Measurements from ENCODE around the gene CNTN2.

The CNTN2 gene

DNA sequence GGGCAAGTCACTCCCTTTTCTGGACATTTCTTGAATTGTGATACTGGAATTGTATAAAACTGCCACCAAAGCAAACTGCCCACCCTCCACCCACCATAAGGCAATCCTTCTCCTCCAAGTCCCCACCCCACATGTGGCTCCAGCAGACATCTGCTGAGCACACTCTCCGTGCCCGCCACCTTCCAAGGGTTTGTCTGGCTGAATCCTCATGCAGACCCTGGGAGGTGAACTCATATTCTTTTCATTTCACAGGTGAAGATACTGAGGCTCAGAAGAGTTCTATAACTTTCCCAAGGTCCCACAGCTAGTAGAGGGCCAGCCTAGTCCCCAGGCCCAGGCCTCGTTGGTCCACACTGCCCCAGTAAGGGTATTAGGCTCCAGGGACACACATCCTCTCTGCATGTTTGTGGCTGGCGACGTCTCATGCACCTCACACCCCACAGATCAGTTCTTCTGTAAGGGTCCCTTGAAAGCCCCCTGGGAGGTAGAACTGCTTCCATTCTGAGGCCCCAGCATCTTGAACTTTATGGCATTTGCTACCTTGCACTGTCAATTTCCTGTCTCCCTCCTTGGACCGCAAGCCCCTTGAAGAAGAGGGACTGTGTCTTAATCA is 14.1 kb downstream of the CNTN2 start:
- DNase-seq: no peak

DNA sequence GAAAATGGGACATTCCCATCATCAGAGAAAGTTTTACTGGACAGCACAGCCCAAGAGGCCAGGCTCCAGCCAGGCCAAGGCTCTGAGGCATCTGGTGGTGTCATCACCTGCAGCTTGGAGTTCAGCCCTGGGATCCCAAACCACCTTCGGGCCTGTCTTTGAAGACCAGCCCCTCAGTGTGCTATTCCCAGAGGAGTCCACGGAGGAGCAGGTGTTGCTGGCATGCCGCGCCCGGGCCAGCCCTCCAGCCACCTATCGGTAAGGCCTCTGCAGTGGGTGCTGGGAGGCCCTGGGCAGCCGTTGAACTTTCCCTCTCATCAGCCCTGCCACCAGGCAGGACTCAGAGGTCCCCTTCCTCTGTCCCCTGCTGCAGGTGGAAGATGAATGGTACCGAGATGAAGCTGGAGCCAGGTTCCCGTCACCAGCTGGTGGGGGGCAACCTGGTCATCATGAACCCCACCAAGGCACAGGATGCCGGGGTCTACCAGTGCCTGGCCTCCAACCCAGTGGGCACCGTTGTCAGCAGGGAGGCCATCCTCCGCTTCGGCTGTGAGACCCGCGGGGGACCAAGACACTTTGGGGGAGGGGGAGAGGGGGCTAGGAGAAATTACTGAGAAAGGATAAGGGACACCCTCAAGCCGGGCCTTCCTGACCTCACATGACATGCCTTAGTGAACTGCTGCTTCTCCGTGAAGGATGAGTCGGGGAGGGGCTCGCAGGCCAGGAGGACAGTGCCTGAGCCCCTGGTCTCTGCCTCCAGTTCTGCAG is 15.0 kb downstream of the CNTN2 start:
- DNase-seq: no peak

DNA sequence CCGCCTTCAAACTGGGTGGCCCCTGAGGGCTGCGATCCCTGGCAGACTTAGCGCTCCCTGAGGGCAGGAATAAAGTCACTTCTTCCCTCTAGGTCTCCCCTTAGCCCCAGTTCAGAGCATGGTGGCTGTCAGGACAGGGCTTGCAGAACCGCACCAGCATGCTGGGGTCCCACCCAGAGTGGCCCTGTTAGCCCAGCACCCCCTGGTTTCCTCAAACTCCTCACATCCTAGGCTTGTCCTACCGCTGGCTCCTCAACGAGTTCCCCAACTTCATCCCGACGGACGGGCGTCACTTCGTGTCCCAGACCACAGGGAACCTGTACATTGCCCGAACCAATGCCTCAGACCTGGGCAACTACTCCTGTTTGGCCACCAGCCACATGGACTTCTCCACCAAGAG is 15.8 kb downstream of the CNTN2 start:
- no peak for DNase-seq

DNA sequence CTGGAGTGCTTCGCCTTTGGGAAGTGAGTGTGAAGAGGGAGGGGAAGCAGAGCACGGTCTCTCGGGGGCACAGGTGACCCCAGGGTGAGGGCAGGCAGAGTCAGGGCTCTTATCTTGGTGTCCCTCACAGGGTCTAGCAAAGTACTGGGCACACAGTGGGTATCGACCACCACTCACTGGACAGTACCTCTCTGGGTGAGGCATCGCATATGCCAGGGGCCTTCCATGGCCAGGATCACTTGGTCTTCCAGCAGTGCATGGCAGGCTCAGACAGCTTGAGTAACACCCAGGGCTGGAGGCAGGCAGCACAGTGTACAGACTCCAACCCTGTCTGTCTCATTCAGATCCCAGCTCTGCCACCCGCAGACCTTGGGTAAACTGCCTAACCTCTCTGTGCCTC is 16.6 kb downstream of the CNTN2 start:
- no peak for DNase-seq

DNA sequence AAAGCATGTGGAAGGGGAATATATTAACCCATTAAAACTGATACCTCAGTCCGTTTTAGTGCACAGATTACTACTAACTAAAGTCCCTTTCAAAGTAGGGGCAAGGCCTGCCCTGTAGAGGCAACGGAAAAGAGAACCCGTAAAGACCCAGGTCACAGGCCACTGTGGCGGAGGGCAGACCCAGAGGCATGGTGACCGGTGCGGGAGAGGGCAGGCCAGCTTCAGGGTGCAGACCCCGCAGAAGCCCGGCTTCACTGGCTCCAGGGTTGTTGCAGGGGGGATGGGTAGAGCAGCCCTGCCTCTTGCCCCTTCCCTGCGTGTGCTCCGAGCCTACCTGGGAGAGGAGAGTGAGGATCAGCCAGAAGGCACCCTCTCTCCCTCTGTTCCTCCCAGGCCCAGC is 17.7 kb downstream of the CNTN2 start:
- no peak for DNase-seq

DNA sequence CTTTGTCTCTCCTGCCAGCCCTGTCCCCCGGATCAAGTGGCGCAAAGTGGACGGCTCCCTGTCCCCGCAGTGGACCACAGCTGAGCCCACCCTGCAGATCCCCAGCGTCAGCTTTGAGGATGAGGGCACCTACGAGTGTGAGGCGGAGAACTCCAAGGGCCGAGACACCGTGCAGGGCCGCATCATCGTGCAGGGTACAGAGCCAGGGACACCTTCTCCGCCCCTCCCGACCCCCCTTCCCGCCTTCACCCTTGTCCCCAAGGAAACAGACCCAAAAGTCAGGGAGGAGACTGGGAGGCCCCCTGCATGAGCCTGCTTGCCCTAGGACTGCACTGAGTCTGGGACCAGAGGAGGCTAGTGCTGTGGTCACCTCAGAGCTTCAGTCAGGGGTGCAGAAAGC is 18.2 kb downstream of the CNTN2 start:
- no peak for DNase-seq

DNA sequence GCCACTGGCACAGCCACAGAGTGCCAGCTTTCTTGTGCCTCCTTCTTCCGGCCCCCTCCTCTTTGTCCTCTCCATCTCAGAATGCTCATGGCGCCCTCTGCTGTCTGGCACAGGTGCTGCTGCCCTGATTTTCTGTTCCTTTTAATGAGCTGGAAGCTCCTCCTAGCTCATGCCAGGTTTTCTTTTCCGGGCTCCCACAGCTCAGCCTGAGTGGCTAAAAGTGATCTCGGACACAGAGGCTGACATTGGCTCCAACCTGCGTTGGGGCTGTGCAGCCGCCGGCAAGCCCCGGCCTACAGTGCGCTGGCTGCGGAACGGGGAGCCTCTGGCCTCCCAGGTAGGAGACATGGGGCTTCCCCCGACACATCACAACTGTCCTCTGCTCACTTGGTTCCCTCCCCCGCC is 18.7 kb downstream of the CNTN2 start:
- DNase-seq: peak; percentile 69

DNA sequence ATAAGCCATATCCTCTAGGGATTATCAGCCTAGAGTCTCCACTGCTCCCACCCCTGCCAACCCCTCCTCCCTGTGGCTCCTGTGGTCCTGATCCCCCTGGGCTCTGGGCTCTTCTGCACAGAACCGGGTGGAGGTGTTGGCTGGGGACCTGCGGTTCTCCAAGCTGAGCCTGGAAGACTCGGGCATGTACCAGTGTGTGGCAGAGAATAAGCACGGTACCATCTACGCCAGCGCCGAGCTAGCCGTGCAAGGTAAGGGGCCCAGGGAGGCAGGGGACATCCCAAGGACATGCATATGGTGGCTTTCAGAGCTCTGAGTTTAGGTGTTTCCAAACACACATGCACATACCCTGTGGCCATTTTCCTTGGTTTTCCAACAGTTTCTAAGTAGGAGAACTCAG is 19.3 kb downstream of the CNTN2 start:
- no peak for DNase-seq

DNA sequence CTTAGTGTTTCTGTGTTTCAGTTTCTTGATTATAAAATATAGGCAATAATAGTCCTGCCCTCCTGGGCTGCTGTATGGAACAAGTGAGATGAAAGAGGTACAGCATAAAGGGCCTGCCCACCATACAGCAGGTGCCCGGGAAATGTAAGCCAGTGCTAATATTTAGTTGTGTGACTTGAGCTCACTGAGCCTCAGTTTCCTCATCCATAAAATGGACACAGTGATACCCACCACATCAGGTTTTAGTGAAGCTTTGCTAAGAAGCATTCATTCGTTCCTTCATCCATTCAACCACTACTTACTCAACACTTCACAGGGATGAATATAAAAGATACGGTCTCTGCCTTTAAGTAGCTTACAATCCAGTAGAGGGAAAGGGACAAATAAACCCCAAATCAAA is 19.9 kb downstream of the CNTN2 start:
- no peak for DNase-seq

DNA sequence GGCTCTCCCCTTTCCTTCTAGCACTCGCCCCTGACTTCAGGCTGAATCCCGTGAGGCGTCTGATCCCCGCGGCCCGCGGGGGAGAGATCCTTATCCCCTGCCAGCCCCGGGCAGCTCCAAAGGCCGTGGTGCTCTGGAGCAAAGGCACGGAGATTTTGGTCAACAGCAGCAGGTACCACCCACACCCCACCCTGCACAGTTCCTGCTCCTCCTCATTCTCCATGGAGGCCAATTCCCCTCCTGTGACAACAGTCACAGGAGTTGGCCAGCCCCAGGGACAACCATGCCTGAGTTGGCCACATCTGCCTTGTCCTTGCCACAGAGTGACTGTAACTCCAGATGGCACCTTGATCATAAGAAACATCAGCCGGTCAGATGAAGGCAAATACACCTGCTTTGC is 21.3 kb downstream of the CNTN2 start:
- no peak for DNase-seq

DNA sequence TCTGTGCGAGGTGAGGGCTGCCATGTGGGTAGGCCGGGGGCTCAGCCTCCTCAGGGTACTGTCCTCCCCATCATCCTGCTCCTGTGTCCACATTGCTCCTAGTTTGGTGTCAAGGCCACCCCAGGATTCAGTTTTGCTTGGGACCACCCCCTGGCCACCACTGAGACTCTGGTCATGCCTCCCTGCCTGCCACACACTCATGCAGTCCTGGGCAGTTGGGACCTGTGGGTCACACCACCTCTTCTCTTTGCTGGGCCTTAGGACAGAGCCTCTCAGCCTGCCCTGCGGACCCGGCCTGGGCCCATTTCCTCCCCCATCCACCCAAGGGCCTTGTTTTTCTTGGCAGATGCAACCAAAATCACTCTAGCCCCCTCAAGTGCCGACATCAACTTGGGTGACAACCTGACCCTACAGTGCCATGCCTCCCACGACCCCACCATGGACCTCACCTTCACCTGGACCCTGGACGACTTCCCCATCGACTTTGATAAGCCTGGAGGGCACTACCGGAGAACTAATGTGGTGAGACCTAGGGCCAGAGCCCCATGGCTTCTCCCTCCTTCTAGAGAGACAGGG is 21.8 kb downstream of the CNTN2 start:
- DNase-seq: no peak

DNA sequence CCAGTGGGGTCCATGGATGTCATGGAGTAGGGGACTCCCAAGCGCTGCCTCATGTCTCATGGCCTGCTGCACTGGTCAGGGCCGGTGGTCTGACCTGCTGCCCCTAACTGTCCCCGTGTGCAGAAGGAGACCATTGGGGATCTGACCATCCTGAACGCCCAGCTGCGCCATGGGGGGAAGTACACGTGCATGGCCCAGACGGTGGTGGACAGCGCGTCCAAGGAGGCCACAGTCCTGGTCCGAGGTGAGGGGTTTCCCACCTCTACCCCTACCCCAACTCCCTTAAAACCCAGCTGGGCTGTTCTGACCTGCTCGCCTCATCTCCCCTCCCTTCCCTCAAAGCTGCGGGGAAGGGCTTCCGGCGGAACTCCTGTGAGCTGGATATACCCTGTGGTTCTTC is 22.7 kb downstream of the CNTN2 start:
- DNase-seq: no peak

DNA sequence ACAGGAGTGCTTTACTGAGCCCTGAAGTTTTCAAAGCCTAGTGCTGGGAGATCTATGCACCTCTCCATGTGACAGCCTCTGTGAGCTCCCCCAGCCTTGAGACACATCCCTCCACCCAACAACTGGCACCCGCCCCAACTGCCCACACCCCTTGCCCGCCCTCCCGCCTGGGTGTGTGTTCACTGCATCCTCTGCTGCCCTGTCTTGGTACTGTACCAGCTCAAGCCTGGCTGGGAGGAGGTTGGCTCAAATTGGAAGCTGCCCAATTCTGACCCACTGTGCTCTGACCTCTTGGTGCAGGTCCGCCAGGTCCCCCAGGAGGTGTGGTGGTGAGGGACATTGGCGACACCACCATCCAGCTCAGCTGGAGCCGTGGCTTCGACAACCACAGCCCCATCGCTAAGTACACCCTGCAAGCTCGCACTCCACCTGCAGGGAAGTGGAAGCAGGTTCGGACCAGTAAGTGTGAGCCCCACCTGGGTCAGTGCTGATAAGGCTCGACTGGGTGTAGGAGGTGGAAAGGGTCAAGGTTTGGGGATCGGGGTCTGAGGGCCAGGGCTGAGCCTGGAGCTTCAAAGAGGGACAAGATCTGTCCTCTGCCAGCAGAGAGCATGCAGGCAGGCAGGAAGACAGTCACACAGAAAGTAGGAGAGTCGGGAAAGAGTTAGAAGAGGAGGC is 23.3 kb downstream of the CNTN2 start:
- DNase-seq: no peak

DNA sequence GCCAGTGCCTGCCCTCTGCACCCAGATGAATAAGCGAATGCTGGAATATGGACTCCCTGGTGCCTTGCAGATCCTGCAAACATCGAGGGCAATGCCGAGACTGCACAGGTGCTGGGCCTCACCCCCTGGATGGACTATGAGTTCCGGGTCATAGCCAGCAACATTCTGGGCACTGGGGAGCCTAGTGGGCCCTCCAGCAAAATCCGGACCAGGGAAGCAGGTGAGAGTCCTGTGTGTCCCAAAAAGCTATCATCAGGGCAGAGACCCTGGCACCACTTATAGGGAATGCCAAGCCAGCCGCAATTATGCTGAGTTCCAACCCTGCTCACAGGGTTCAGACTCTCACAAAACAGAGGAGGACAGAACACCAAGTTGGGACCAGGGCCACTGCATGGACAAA is 24.0 kb downstream of the CNTN2 start:
- no peak for DNase-seq

DNA sequence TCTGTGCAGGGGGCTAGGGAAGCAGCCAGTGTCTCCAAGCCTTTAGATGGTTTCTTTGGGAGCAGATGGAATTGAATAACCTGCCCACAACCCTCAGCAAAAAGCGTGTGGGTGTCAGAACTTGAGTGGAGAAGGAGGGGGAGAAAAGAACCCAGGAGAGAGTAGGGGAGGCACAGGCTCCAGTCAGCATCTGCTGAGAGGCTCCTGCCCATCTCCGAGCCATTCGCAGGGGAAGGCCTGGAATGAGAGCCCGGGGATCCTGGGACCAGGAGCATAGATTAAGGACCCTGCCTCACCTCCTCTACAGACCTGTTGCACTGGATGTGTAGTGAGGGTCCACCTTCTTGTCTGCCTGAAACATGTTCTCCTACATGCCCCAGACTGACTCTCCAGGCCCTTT is 25.0 kb downstream of the CNTN2 start:
- DNase-seq: no peak

DNA sequence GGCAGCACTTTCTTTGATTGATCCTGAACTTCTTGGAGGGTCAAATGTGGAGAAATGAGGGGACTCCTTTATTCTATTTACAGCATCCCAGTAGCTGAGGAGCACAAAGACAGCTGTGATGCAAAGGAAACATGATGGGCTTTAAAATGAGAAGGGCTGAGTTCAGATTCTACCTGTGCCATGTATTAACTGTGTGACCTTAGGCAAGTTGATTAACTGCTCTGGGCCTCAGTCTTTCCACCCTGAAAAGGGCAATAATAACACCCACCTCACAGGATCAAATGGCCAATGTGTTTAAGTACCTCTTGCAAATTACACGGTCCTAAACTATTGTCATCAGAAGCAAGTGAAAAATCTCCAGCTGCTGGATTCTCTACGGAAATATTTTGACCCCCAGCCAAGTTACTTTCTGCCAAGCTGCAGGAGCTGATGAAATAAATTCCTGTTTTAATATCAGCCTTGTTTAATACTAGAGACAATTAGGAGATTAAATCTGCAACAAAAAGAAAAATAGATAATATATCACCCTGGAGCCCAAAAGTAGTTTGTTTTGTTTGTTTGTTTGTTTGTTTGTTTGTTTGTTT is 25.5 kb downstream of the CNTN2 start:
- peak; percentile 71 for DNase-seq

DNA sequence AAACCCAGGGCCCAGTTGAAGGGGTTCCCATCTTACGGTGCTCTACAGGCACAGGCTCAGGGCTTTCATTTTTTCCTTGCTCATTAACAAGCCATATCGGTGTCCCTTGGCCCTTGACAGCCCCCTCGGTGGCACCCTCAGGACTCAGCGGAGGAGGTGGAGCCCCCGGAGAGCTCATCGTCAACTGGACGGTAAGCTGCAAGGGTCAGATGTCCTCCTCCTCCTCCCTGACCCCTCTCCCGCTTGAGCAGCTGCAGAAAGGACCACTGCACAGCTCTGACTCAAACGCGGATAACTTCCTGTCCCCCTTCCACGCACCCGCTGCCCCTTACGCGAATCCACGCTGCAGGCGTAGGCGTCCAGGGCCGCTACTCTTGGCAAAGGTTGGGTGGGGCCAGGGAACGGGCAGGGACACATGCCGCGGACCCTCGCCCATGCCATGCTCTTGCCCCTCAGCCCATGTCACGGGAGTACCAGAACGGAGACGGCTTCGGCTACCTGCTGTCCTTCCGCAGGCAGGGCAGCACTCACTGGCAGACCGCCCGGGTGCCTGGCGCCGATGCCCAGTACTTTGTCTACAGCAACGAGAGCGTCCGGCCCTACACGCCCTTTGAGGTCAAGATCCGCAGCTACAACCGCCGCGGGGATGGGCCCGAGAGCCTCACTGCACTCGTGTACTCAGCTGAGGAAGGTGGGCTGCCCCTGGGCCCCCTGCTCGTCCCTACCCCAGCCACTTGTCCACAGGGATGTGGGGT is 26.5 kb downstream of the CNTN2 start:
- no peak for DNase-seq

DNA sequence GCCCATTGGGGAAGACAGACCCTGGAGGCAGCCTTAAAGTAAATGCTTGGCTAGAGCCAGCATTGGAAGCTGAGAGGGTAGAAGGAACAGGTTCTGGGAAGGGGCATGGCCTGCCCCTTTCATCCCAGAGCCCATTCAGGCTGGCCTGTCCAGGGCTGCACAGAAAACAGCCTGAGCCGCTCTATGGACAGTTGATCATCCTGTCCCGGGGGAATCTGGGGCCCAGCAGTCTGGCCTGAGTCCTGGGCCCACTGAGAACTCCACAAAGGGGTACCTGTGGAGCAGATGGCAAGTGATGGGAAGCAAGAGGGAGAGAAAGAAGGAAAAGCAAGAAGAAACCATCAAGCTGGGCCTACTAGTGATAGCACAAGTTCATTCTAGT is 28.0 kb downstream of the CNTN2 start:
- no peak for DNase-seq

DNA sequence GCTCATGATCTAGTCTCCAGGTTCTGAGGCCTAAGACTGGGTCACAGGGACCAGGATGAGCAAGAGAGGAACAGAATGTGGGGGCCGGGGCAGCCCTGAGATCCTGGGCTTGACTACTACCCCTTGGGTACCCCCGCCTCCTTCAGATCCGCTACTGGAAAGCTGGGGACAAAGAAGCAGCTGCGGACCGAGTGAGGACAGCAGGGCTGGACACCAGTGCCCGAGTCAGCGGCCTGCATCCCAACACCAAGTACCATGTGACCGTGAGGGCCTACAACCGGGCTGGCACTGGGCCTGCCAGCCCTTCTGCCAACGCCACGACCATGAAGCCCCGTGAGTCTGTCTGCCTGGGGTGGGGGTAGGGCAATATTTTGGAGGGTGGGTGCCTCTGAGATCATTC is 28.8 kb downstream of the CNTN2 start:
- DNase-seq: no peak

DNA sequence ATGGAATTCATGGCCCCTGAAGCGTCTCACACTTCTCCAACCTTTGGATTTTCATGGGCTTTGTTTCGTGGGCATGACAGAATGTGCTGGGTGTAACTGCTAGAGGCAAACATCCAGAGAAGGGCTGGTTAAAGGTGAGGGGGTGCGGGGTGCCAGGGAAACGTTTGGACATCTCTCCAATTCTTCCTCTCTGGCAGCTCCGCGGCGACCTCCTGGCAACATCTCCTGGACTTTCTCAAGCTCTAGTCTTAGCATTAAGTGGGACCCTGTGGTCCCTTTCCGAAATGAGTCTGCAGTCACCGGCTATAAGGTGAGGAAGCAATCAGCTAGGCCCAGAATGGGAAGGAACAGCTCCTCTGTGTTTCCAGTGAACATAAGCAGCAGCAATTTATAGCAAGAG is 29.3 kb downstream of the CNTN2 start:
- DNase-seq: no peak

DNA sequence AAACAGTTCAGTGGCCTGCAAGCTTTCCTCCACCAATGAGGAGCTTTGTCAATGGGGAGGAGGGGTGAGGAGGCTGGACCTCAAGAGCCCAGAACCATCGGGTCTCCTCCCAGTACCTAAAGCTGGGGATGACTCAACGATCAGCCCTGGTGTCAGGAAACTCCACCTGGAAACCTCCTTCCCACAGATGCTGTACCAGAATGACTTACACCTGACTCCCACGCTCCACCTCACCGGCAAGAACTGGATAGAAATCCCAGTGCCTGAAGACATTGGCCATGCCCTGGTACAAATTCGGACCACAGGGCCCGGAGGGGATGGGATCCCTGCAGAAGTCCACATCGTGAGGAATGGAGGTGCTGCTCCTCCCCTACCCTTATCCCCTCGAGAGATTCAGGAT is 29.9 kb downstream of the CNTN2 start:
- no peak for DNase-seq

DNA sequence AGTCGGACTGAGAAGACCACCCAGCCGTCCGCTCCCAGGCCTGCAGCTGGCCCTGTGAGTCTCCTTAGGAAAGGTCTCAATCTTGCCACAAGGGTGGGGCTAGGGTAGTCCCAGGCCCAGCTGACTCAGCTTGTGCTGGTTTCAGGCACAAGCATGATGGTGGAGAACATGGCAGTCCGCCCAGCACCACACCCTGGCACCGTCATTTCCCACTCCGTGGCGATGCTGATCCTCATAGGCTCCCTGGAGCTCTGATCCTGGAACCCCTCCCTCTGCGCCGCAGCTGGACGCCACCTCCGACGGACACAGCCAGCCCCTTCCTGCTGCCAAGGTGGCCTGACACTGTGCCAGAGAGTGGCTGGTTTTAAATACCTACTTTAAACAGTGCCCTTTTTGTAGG is 30.5 kb downstream of the CNTN2 start:
- no peak for DNase-seq

DNA sequence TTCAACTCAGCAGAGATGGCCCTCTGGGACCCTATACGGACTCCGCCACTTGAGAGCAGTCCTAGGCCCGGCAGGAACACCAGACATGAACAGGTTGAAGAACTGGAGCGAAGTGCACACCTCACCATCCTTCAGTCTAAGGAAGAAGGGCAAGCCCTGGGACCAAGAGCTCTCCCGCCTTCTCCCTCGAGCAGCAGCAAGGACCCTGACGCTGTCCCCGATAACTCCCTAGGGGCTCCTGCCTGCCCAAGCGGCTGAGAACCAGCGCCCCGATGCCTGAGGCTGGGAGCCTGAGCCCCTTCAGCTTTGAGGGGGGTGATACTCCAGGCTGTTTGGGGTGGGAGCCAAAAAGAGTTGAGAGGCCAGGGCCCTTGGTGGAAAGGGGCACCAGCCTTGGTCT is 31.1 kb downstream of the CNTN2 start:
- DNase-seq: no peak

Measured in fibroblast of upper back skin (primary cell).